Activated CD4-positive, alpha-beta T cell treated with anti-CD3 and anti-CD28 coated beads, Interleukin-2, amount 10 ng/mL, durations not matched to agents 7 days and 5 days (primary cell): ENCODE measurements around the gene CTNNBL1. TPM values are rescaled to one million over a fixed set of nuclear protein-coding genes. Genes with fewer than 3 reads are reported as not detected.

Experiments used
- CTCF ChIA-PET: fragments of 350-600 bp; sonication (Branson Sonifier 250); formaldehyde crosslinking; loops from one replicate; lab custom pipeline; 2021; ENCODE audit warnings: antibody characterized with exemption; lab: Charles Lee
- POLR2A ChIA-PET: fragments of 350-600 bp; sonication (Branson Sonifier 250); formaldehyde crosslinking; loops from one replicate; lab custom pipeline; 2021; ENCODE audit warnings: antibody characterized with exemption; lab: Charles Lee
- DNase-seq: peaks from one replicate; pipeline ENCODE4 v3.0.0-alpha.2; 2020
- H3K27ac Mint-ChIP-seq: one replicate; pipeline ENCODE4 v1.8.0; 2021; ENCODE audit warnings: mild to moderate bottlenecking, moderate library complexity, mixed read lengths
- H3K27me3 Mint-ChIP-seq: one replicate; pipeline ENCODE4 v1.8.0; 2021; ENCODE audit warnings: mixed read lengths
- H3K36me3 Mint-ChIP-seq: one replicate; pipeline ENCODE4 v1.8.0; 2021; ENCODE audit warnings: low read depth, mixed read lengths
- H3K4me1 Mint-ChIP-seq: one replicate; pipeline ENCODE4 v1.8.0; 2021; ENCODE audit warnings: mixed read lengths
- H3K4me3 Mint-ChIP-seq: one replicate; pipeline ENCODE4 v1.8.0; 2021; ENCODE audit warnings: mild to moderate bottlenecking, moderate library complexity, mixed read lengths
- H3K9me3 Mint-ChIP-seq: one replicate; pipeline ENCODE4 v1.8.0; 2021; ENCODE audit warnings: mixed read lengths
- total RNA-seq, 2 experiments: library from RNA; stranded (reverse); gene quantifications; one replicate each; pipeline ENCODE4 v1.2.3, GENCODE V29; 2021

The CTNNBL1 gene
- total RNA-seq, 2 experiments from 2014 or later: 75.1 to 81.8 TPM

DNA sequence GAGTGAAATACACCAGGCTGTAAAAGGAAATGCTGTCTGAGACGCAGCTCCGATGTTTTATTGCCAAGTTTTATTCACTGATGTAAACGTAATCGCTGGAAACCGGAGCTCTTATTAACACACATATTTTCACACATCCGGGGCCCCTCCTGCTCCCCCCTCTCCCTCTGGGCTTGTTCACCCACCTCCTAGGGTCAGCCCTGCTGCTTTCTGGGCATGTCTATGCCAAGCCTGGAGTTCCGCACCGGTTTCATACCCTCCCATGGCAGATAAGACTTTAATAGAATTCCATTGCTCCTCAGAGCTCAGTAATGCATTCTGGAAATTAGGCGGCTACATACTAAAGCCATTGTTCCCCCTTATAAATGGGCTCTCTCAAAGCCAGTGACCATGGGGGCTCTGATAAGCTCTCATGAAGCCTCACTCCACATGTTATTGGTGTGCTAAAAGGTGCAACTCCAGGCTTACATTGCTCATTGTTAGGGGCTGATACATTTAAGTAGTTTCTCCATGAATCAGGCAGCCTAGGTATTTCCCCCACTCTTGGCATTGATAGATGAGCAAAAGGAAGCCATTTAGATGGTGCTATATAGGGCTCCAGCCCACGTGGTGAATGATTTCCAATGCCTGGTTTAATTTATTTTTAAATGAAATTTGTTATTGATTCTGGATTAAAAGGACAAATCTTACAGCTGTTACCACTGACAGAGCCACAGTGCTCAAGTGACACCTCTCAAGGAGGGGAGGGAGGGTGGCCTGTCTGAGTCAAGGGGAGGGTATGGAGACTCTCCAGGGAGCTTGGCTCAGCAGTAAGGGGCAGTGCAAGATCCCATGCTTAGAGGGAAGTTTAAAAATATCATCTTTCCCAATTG is 204.6 kb downstream of the CTNNBL1 start:
- no peak overlapping the region for H3K4me3 Mint-ChIP-seq
- DNase-seq: no peak
- H3K4me1 Mint-ChIP-seq: peaks cover 5% of the 10 kb centered on the region
- ChIA-PET POLR2A (no interaction called here), CTCF (no interaction called here)
- no peaks in the 10 kb centered on the region for H3K36me3 Mint-ChIP-seq
- no peak overlapping the region for H3K27ac Mint-ChIP-seq
- peaks cover 30% of the 10 kb centered on the region for H3K27me3 Mint-ChIP-seq
- no peaks in the 10 kb centered on the region for H3K9me3 Mint-ChIP-seq

- Mint-ChIP-seq H3K4me1 (peaks cover 10% of the 10 kb centered on the region), H3K9me3 (no peaks in the 10 kb centered on the region), H3K36me3 (no peaks in the 10 kb centered on the region), H3K27ac (no peak overlapping the region), H3K4me3 (no peak overlapping the region), H3K27me3 (peaks cover 37% of the 10 kb centered on the region)
- POLR2A ChIA-PET: no interaction called here
- no peak for DNase-seq
- CTCF ChIA-PET: no interaction called here
These were observed 205.5 kb downstream of the CTNNBL1 start for GRCh38 chr20:37899105-37900045.

DNA sequence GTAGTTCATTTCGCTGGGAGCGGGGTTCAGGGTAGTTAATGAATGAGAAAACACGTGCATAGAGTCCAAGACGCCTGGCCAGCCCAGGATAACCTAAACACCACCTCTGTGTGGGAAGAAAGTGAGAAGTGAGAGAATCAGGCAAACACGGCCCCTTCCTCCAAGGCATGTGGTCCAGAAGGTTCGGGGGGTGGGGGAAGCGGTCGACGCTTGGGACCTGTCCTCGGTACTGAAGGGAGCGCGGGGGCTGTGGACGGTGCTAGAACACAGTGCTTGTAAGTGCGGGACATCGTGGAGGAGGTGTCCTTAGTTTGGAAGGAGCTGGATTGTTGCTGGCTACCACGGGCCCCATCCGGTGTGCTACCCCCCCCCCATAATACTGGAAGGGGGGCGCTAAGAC is 207.4 kb downstream of the CTNNBL1 start:
- ChIA-PET POLR2A (no interaction called here), CTCF (no interaction called here)
- H3K9me3 Mint-ChIP-seq: no peaks in the 10 kb centered on the region
- H3K27ac Mint-ChIP-seq: no peak overlapping the region
- no peaks in the 10 kb centered on the region for H3K36me3 Mint-ChIP-seq
- DNase-seq: no peak
- H3K4me3 Mint-ChIP-seq: no peak overlapping the region
- peaks cover 48% of the 10 kb centered on the region for H3K27me3 Mint-ChIP-seq
- peaks cover 10% of the 10 kb centered on the region for H3K4me1 Mint-ChIP-seq

GRCh38 chr20:37901654-37902503 is 208.0 kb downstream of the CTNNBL1 start:
- Mint-ChIP-seq H3K36me3 (no peaks in the 10 kb centered on the region), H3K9me3 (no peaks in the 10 kb centered on the region), H3K4me1 (peaks cover 10% of the 10 kb centered on the region), H3K4me3 (no peak overlapping the region), H3K27me3 (peaks cover 50% of the 10 kb centered on the region), H3K27ac (peak overlapping the region; percentile 61)
- ChIA-PET CTCF (no interaction called here), POLR2A (no interaction called here)
- peak; percentile 18 for DNase-seq

GRCh38 chr20:37902504-37903313 is 208.9 kb downstream of the CTNNBL1 start, which contains the start of gene VSTM2L:
Gene VSTM2L (plus strand): TSS chr20:37903127. CDS start chr20:37903351, 224 bp downstream.
- DNase-seq: no peak
- no peaks in the 10 kb centered on the region for H3K36me3 Mint-ChIP-seq
- peaks cover 50% of the 10 kb centered on the region for H3K27me3 Mint-ChIP-seq

DNA sequence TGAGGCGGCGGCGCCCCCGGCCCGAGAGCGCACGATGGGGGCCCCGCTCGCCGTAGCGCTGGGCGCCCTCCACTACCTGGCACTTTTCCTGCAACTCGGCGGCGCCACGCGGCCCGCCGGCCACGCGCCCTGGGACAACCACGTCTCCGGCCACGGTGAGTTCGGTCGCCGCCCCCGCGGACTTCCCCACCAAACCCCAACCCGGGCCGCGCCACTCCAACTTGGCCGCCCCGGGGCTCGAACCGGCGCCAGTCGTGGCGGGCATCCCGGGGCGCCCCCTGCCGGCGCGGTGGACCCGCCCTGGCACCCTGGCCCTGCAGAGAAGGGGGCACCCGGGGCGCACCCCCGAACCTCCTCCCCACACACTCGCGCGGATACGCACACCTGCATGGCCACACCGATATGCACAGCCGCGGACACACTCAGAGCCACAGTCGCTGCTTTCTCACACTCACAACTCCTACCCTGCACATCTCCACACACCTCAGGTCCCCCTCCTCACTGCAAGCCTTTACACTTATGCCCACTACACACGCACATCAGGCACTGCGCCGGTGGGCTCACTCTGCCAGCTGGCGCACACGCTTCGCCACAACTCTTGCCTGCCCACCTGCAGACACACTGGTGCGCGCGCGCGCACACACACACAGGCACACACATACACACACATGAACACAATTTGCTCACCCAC is 209.6 kb downstream of the CTNNBL1 start:
- H3K4me3 Mint-ChIP-seq: peak overlapping the region; percentile 59
- no peak for DNase-seq
- H3K27ac Mint-ChIP-seq: no peak overlapping the region
- no peaks in the 10 kb centered on the region for H3K9me3 Mint-ChIP-seq
- CTCF ChIA-PET: interaction anchor here (0.6 kb wide), 1 partner anchor 88 kb away, joined by 3 read pairs; no protein-coding TSS in a partner anchor
- H3K4me1 Mint-ChIP-seq: peaks cover 10% of the 10 kb centered on the region
- no peaks in the 10 kb centered on the region for H3K36me3 Mint-ChIP-seq
- POLR2A ChIA-PET: no interaction called here
- H3K27me3 Mint-ChIP-seq: peaks cover 50% of the 10 kb centered on the region

More at GRCh38 chr20:37902504-37903313, 208.9 kb downstream of the CTNNBL1 start, which contains the start of gene VSTM2L:
- Mint-ChIP-seq H3K4me1 (peaks cover 10% of the 10 kb centered on the region), H3K4me3 (peak within 1 kb of the TSS; percentile 59), H3K27ac (peak within 1 kb of the TSS; percentile 61), H3K9me3 (no peaks in the 10 kb centered on the region)
- CTCF ChIA-PET: no interaction called here
- POLR2A ChIA-PET: no interaction called here

DNA sequence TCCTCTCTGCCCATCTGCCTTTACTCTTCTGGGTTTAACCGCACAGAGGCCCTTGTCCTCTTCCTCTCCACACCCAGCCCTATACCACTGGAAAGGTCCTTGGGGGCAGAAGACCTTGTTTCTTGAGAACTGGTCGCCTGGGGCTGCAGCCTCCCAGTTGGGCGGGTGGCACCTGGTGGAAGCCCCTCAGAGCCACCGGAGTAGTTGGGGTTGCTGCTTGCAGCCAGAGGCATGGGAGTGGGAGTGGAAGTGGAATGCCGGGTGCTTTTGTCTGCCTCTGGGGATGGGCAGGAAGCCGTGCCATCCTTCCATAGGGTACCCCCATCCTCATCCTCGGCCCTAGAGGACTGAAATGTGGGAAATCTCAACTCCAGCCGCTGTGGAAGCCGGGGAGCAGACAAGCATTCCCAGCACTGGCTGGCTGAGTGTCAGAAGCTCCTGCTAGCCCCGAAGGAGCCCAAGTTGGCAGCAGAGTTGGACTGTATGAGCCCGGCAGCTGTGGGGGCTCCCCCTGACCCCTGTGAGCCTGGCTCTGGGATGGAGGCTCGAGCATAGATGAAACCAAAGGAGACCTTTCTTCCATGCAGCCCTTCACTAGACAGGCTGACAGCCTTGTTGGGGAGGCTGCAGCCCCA is 210.3 kb downstream of the CTNNBL1 start:
- POLR2A ChIA-PET: no interaction called here
- Mint-ChIP-seq H3K27me3 (peaks cover 53% of the 10 kb centered on the region), H3K36me3 (no peaks in the 10 kb centered on the region), H3K9me3 (no peaks in the 10 kb centered on the region), H3K27ac (no peak overlapping the region), H3K4me1 (peaks cover 10% of the 10 kb centered on the region), H3K4me3 (peak overlapping the region; percentile 59)
- CTCF ChIA-PET: interaction anchor here (0.6 kb wide), 1 partner anchor 88 kb away, joined by 3 read pairs; no protein-coding TSS in a partner anchor
- DNase-seq: no peak

- ChIA-PET CTCF (no interaction called here), POLR2A (no interaction called here)
- H3K27me3 Mint-ChIP-seq: peaks cover 47% of the 10 kb centered on the region
- no peaks in the 10 kb centered on the region for H3K36me3 Mint-ChIP-seq
- no peak for DNase-seq
- no peaks in the 10 kb centered on the region for H3K9me3 Mint-ChIP-seq
- no peak overlapping the region for H3K27ac Mint-ChIP-seq
- peaks cover 10% of the 10 kb centered on the region for H3K4me1 Mint-ChIP-seq
- no peak overlapping the region for H3K4me3 Mint-ChIP-seq
These were observed 211.1 kb downstream of the CTNNBL1 start for GRCh38 chr20:37904845-37905373.

DNA sequence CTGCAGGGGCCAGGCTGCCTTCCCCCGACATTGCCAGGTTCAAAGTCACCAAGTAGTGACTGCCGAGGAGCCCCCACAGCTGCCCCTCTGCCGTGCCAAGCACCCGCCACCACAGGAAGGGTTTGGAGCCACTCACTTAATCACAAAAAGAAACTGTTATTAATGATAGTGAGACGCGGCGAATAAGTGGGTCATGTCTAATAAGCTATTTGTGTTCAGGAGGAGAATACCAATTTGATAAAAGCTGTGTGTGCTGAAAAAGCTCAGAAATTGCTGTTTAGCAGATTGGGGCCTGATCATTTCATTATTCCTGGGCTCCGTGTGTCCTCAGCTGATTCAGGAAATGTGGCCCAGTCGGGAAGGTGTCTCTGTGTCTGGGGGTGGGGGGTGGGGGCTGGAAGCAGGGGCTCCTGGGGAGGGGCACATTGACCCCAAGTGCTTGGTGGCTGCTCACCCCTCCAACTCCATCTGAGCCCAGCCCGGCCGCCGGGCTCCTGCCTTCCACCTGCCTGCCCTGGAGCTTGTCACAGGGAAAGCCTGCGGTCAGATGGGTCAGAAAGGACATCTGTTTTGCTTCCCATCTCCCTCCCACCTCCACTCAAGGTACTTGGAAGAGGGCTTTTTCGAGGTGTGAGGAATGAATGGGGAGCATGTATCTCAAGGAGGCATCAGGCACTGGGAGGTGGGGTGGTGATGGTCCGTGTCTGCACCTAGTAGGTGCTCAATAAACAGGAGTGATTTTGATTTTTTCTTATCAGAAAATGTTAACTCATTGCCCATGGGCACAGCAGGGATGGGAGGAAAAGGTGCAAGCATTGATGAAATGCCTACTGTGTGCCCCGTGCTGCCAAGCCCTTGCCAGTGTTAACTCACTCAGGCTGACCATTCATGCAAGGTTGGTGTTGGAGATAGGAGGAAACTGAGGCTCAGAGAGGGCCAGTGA is 212.1 kb downstream of the CTNNBL1 start:
- DNase-seq: no peak
- peaks cover 10% of the 10 kb centered on the region for H3K4me1 Mint-ChIP-seq
- ChIA-PET CTCF (interaction anchor here (0.6 kb wide), 1 partner anchor 1225 kb away, joined by 4 read pairs; no protein-coding TSS in a partner anchor), POLR2A (no interaction called here)
- H3K27ac Mint-ChIP-seq: no peak overlapping the region
- H3K27me3 Mint-ChIP-seq: peaks cover 38% of the 10 kb centered on the region
- no peaks in the 10 kb centered on the region for H3K36me3 Mint-ChIP-seq
- no peak overlapping the region for H3K4me3 Mint-ChIP-seq
- no peaks in the 10 kb centered on the region for H3K9me3 Mint-ChIP-seq

DNA sequence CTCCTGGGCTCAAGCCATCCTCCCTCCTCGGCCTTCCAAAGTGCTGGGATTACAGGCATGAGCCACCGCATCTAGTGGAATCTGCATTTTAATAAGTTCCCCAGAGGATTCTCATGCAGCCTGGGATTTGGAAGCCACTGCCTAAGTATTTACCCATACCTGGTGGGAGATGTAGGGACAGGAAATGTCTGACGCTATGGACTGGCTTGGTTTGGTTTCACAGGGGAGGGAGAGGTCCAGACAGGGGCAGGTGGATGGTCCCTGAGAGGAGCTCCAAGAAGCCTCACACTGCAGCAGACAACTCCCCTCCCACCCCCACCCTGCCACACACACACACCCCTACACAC is 213.5 kb downstream of the CTNNBL1 start:
- CTCF ChIA-PET: no interaction called here
- POLR2A ChIA-PET: no interaction called here
- peaks cover 6% of the 10 kb centered on the region for H3K4me1 Mint-ChIP-seq
- H3K27ac Mint-ChIP-seq: no peak overlapping the region
- H3K27me3 Mint-ChIP-seq: peaks cover 26% of the 10 kb centered on the region
- no peak for DNase-seq
- no peak overlapping the region for H3K4me3 Mint-ChIP-seq
- no peaks in the 10 kb centered on the region for H3K9me3 Mint-ChIP-seq
- no peaks in the 10 kb centered on the region for H3K36me3 Mint-ChIP-seq
